ENCODE data around the gene ZMIZ1.

The ZMIZ1 gene

GRCh38 chr10:79048639-79049550, 19.9 kb upstream of the ZMIZ1 start:
- no peak overlapping the region for H3K9ac ChIP-seq (ENCODE audit: low read depth, low read length)

DNA sequence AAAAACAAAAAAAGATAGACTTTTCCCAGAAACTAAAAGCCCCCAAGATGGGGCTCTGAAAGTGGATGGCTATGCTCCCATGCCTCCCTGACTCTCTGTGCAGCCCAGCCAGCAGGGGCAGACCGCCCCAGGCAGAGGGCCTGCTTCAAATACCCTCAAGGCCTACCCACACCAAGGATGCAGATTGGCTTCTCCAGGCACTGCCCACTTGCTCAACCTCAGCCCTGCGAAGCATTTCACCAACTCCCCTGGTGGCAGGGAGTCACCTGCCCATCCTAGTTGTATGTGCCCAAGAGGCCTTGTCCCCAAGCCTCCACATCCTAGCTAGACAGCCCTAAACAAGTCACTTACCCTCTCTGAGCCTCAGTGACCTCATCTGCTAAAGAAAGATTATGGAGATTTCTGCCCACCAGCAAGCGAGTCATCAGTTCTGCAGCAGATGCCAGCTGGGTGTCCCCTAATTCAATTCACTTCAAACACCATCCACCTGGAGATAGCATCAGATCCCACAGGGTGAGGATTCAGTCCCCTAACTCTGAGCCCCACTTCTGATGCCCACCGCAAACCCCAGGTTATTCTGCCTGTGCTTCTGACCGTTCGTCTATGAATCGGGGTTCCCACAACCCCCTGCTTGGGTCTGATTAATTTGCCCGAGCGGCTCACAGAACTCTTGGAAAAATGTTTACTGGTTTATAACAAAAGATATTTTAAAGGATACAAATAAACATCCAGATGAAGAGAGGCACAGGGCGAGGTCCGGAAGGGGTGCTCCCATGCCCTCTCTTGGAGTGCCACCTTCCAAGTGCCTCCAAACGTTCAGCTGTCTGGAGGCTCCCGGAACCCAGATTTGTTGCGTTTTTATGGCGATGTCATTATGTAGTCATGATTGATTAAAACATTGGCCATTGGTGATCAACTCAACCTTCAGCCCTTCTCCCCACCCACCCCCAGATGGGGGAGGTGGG, 18.6 kb upstream of the ZMIZ1 start:
- Histone ChIP-seq H3K27me3 (ENCODE audit: insufficient read depth, low read length) (no peaks in the 10 kb centered on the region; the same call in none of the 2 replicates), H3K27ac (ENCODE audit: low read length) (no peak overlapping the region), H3K9me3 (ENCODE audit: insufficient read depth, low read depth, low read length) (no peaks in the 10 kb centered on the region), H3K4me3 (ENCODE audit: low read length) (no peak overlapping the region), H3K36me3 (ENCODE audit: insufficient read depth, low read depth, low read length) (no peaks in the 10 kb centered on the region), H3K4me1 (ENCODE audit: insufficient read depth, low read length) (peaks cover 10% of the 10 kb centered on the region; the same call in 1 of the 2 replicates), H3K9ac (ENCODE audit: low read depth, low read length) (no peak overlapping the region)

More at GRCh38 chr10:79048639-79049550, 19.9 kb upstream of the ZMIZ1 start:
- Histone ChIP-seq H3K36me3 (ENCODE audit: insufficient read depth, low read depth, low read length) (no peaks in the 10 kb centered on the region), H3K4me1 (ENCODE audit: insufficient read depth, low read length) (peaks cover 10% of the 10 kb centered on the region; the same call in 1 of the 2 replicates), H3K27ac (ENCODE audit: low read length) (no peak overlapping the region), H3K4me3 (ENCODE audit: low read length) (no peak overlapping the region), H3K27me3 (ENCODE audit: insufficient read depth, low read length) (no peaks in the 10 kb centered on the region; the same call in 1 of the 2 replicates), H3K9me3 (ENCODE audit: insufficient read depth, low read depth, low read length) (no peaks in the 10 kb centered on the region)

GRCh38 chr10:79050896-79051555, 17.7 kb upstream of the ZMIZ1 start:
- Histone ChIP-seq H3K4me1 (ENCODE audit: insufficient read depth, low read length) (peaks cover 10% of the 10 kb centered on the region; the same call in 1 of the 2 replicates), H3K9ac (ENCODE audit: low read depth, low read length) (no peak overlapping the region), H3K27ac (ENCODE audit: low read length) (no peak overlapping the region), H3K27me3 (ENCODE audit: insufficient read depth, low read length) (peaks cover 1% of the 10 kb centered on the region), H3K9me3 (ENCODE audit: insufficient read depth, low read depth, low read length) (no peaks in the 10 kb centered on the region), H3K36me3 (ENCODE audit: insufficient read depth, low read depth, low read length) (no peaks in the 10 kb centered on the region), H3K4me3 (ENCODE audit: low read length) (no peak overlapping the region)

DNA sequence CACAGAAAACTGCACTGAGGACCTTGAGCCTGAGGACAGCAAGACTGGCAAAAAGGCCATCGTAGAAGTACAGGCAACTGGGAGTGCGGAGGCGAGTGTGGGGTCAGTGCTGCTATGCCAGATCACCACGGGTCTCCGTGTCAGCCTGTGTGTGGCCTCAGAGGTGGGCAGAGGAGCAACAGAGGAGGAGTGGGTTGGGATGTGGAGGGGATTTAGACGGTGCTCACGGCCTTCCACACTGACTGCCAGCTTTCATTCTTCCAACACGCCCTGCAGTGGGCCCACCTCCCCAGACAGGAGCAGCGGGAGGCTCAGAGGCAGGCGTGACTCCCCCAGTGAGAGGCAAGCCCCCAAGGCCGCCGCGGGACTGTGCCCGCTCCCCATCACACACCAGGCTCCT, 17.0 kb upstream of the ZMIZ1 start:
- Histone ChIP-seq H3K9me3 (ENCODE audit: insufficient read depth, low read depth, low read length) (no peaks in the 10 kb centered on the region), H3K9ac (ENCODE audit: low read depth, low read length) (no peak overlapping the region), H3K27me3 (ENCODE audit: insufficient read depth, low read length) (peaks cover 7% of the 10 kb centered on the region), H3K27ac (ENCODE audit: low read length) (no peak overlapping the region), H3K4me1 (ENCODE audit: insufficient read depth, low read length) (peaks cover 10% of the 10 kb centered on the region; the same call in 1 of the 2 replicates), H3K4me3 (ENCODE audit: low read length) (no peak overlapping the region), H3K36me3 (ENCODE audit: insufficient read depth, low read depth, low read length) (no peaks in the 10 kb centered on the region)

GRCh38 chr10:79052291-79053080, 16.3 kb upstream of the ZMIZ1 start:
- peaks cover 16% of the 10 kb centered on the region; the same call in 1 of the 2 replicates for H3K4me1 ChIP-seq (ENCODE audit: insufficient read depth, low read length)
- H3K27ac ChIP-seq (ENCODE audit: low read length): no peak overlapping the region
- no peaks in the 10 kb centered on the region for H3K36me3 ChIP-seq (ENCODE audit: insufficient read depth, low read depth, low read length)
- peaks cover 12% of the 10 kb centered on the region for H3K27me3 ChIP-seq (ENCODE audit: insufficient read depth, low read length)
- H3K9ac ChIP-seq (ENCODE audit: low read depth, low read length): no peak overlapping the region
- no peak overlapping the region for H3K4me3 ChIP-seq (ENCODE audit: low read length)
- no peaks in the 10 kb centered on the region for H3K9me3 ChIP-seq (ENCODE audit: insufficient read depth, low read depth, low read length)

DNA sequence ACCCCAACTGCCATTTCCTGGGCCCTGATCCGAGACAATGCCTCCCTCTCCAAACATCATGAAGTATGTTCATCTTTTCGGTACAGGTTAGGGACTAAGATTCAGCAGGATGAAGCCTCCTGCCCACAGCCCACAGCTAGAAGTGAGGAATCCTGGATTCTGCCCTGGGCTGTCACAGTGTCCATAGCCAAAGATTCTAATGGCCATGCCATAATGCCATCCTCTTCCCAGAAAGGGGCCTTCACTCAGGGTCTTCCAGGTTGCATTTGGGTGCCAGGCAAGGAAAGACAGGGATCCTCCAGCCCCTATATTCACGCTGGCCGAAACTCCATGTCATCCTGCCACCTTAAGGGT, 15.7 kb upstream of the ZMIZ1 start:
- Histone ChIP-seq H3K9me3 (ENCODE audit: insufficient read depth, low read depth, low read length) (no peaks in the 10 kb centered on the region), H3K27me3 (ENCODE audit: insufficient read depth, low read length) (peaks cover 18% of the 10 kb centered on the region), H3K27ac (ENCODE audit: low read length) (no peak overlapping the region), H3K9ac (ENCODE audit: low read depth, low read length) (no peak overlapping the region), H3K4me3 (ENCODE audit: low read length) (no peak overlapping the region), H3K4me1 (ENCODE audit: insufficient read depth, low read length) (peaks cover 16% of the 10 kb centered on the region; the same call in 1 of the 2 replicates), H3K36me3 (ENCODE audit: insufficient read depth, low read depth, low read length) (no peaks in the 10 kb centered on the region)

GRCh38 chr10:79053481-79054202, 15.1 kb upstream of the ZMIZ1 start:
- Histone ChIP-seq H3K4me1 (ENCODE audit: insufficient read depth, low read length) (peaks cover 16% of the 10 kb centered on the region; the same call in 1 of the 2 replicates), H3K36me3 (ENCODE audit: insufficient read depth, low read depth, low read length) (no peaks in the 10 kb centered on the region), H3K9me3 (ENCODE audit: insufficient read depth, low read depth, low read length) (no peaks in the 10 kb centered on the region), H3K27me3 (ENCODE audit: insufficient read depth, low read length) (peaks cover 22% of the 10 kb centered on the region), H3K27ac (ENCODE audit: low read length) (no peak overlapping the region), H3K4me3 (ENCODE audit: low read length) (no peak overlapping the region), H3K9ac (ENCODE audit: low read depth, low read length) (no peak overlapping the region)

GRCh38 chr10:79054203-79055099, 14.3 kb upstream of the ZMIZ1 start:
- Histone ChIP-seq H3K4me1 (ENCODE audit: insufficient read depth, low read length) (peaks cover 16% of the 10 kb centered on the region; the same call in 1 of the 2 replicates), H3K9me3 (ENCODE audit: insufficient read depth, low read depth, low read length) (no peaks in the 10 kb centered on the region)

GRCh38 chr10:79055100-79055782, 13.5 kb upstream of the ZMIZ1 start:
- Histone ChIP-seq H3K27ac (ENCODE audit: low read length) (no peak overlapping the region), H3K9me3 (ENCODE audit: insufficient read depth, low read depth, low read length) (no peaks in the 10 kb centered on the region), H3K4me1 (ENCODE audit: insufficient read depth, low read length) (peaks cover 16% of the 10 kb centered on the region; the same call in 1 of the 2 replicates), H3K4me3 (ENCODE audit: low read length) (no peak overlapping the region), H3K27me3 (ENCODE audit: insufficient read depth, low read length) (peaks cover 22% of the 10 kb centered on the region), H3K9ac (ENCODE audit: low read depth, low read length) (no peak overlapping the region), H3K36me3 (ENCODE audit: insufficient read depth, low read depth, low read length) (no peaks in the 10 kb centered on the region)

More at GRCh38 chr10:79054203-79055099, 14.3 kb upstream of the ZMIZ1 start:
- H3K9ac ChIP-seq (ENCODE audit: low read depth, low read length): no peak overlapping the region
- no peak overlapping the region for H3K27ac ChIP-seq (ENCODE audit: low read length)
- H3K36me3 ChIP-seq (ENCODE audit: insufficient read depth, low read depth, low read length): no peaks in the 10 kb centered on the region
- H3K27me3 ChIP-seq (ENCODE audit: insufficient read depth, low read length): peaks cover 22% of the 10 kb centered on the region
- H3K4me3 ChIP-seq (ENCODE audit: low read length): no peak overlapping the region

All from iPS-20b (cell line).